GM23338 (cell line): ENCODE results near the gene ZCCHC14. TPM values are rescaled to one million over a fixed set of nuclear protein-coding genes. Genes with fewer than 3 reads are reported as not detected.
"Not testable (repeated sequence)": the region's sequence is repeated elsewhere in the genome, so short reads cannot be mapped to it uniquely, and the experiment has no call there.

Experiments used
- ATAC-seq: fragments of 200-7000 bp; cut with Tn5 transposase; 3 replicates; pipeline ENCODE4 v1.9.1; 2020
- DNase-seq: peaks from one replicate; pipeline ENCODE4 v3.0.0-alpha.2; 2015; ENCODE audit warnings: low spot score
- H2AFZ ChIP-seq: fragments of 200-600 bp; sonication (generic); 2 replicates; pipeline ENCODE4 v1.8.0; 2016; ENCODE audit warnings: antibody characterized with exemption, mild to moderate bottlenecking, moderate library complexity
- H3F3A ChIP-seq: fragments of 200-600 bp; sonication (generic); replicated peaks from 2 replicates; pipeline ENCODE4 v1.8.0; 2017; ENCODE audit warnings: antibody characterized with exemption, mixed run types, low read depth
- H3K27ac ChIP-seq: fragments of 200-600 bp; sonication (generic); 2 replicates; pipeline ENCODE4 v1.6.1; 2016; ENCODE audit warnings: low read depth
- H3K27me3 ChIP-seq: fragments of 200-600 bp; sonication (generic); 2 replicates; pipeline ENCODE4 v1.8.0; 2016; ENCODE audit warnings: mild to moderate bottlenecking, mixed run types, moderate library complexity; ENCODE audit not compliant: insufficient read depth
- H3K36me3 ChIP-seq: fragments of 200-600 bp; sonication (generic); 2 replicates; pipeline ENCODE4 v1.8.0; 2016; ENCODE audit warnings: mild to moderate bottlenecking; ENCODE audit not compliant: insufficient read depth
- H3K4me1 ChIP-seq: fragments of 200-600 bp; sonication (generic); 2 replicates; pipeline ENCODE4 v1.8.0; 2016; ENCODE audit warnings: mild to moderate bottlenecking, moderate library complexity; ENCODE audit not compliant: insufficient read depth
- H3K4me2 ChIP-seq: fragments of 200-600 bp; sonication (generic); 2 replicates; pipeline ENCODE4 v1.7.1; 2017; ENCODE audit warnings: mixed run types
- H3K4me3 ChIP-seq: fragments of 200-600 bp; sonication (generic); 2 replicates; pipeline ENCODE4 v1.6.1; 2016; ENCODE audit warnings: mixed run types
- H3K79me2 ChIP-seq: fragments of 200-600 bp; sonication (generic); replicated peaks from 2 replicates; pipeline ENCODE4 v1.8.0; 2017; ENCODE audit warnings: mild to moderate bottlenecking; ENCODE audit not compliant: insufficient read depth
- H3K9me2 ChIP-seq: fragments of 200-600 bp; sonication (generic); 2 replicates; pipeline ENCODE4 v1.8.0; 2017; ENCODE audit not compliant: insufficient read depth
- H4K20me1 ChIP-seq: fragments of 200-600 bp; sonication (generic); replicated peaks from 2 replicates; pipeline ENCODE4 v1.8.0; 2017; ENCODE audit warnings: mild to moderate bottlenecking; ENCODE audit not compliant: insufficient read depth
- H3K27ac Mint-ChIP-seq: 2 replicates; pipeline ENCODE4 v1.8.0; 2020; ENCODE audit warnings: inconsistent platforms, mild to moderate bottlenecking, moderate library complexity, mixed read lengths
- H3K27me3 Mint-ChIP-seq: 3 replicates; pipeline ENCODE4 v1.8.0; 2022; ENCODE audit warnings: low read depth, mild to moderate bottlenecking, moderate library complexity, mixed read lengths, inconsistent platforms; ENCODE audit not compliant: insufficient read depth, poor library complexity
- H3K36me3 Mint-ChIP-seq: 3 replicates; pipeline ENCODE4 v1.8.0; 2021; ENCODE audit warnings: low read depth, mild to moderate bottlenecking, inconsistent platforms, moderate library complexity, mixed read lengths
- H3K4me1 Mint-ChIP-seq: 3 replicates; pipeline ENCODE4 v1.8.0; 2020; ENCODE audit warnings: mild to moderate bottlenecking, inconsistent platforms, mixed read lengths
- H3K4me3 Mint-ChIP-seq: 3 replicates; pipeline ENCODE4 v1.8.0; 2021; ENCODE audit warnings: moderate library complexity, mild to moderate bottlenecking, inconsistent platforms, mixed read lengths
- H3K9me3 Mint-ChIP-seq: 3 replicates; pipeline ENCODE4 v1.8.0; 2020; ENCODE audit warnings: moderate library complexity, mild to moderate bottlenecking, inconsistent platforms, mixed read lengths
- CREB1 ChIP-seq: fragments of 250-450 bp; sonication (Bioruptor Pico); IDR thresholded peaks from 2 replicates; pipeline ENCODE4 v1.5.0; 2020; ENCODE audit warnings: low read depth, mild to moderate bottlenecking, moderate library complexity
- CTCF ChIP-seq, 2 experiments: fragments of 200-600 bp in 1 of 2; sonication (generic) in 1 of 2; conservative IDR thresholded peaks; 2 replicates each; pipeline versions ENCODE4 v1.5.1 to v1.6.1; 2016 to 2017; ENCODE audit warnings: antibody characterized with exemption in 2 of 2, low read depth in 2 of 2, mild to moderate bottlenecking in 2 of 2, moderate library complexity in 1 of 2
- EZH2 ChIP-seq: fragments of 200-600 bp; sonication (generic); IDR thresholded peaks from one replicate; pipeline ENCODE4 v1.8.0; 2017; ENCODE audit warnings: antibody characterized with exemption, mild to moderate bottlenecking, low read depth; ENCODE audit not compliant: unreplicated experiment
- EZH2phosphoT487 ChIP-seq: fragments of 200-600 bp; sonication (generic); IDR thresholded peaks from one replicate; pipeline ENCODE4 v1.8.1; 2018; ENCODE audit warnings: antibody characterized with exemption; ENCODE audit not compliant: unreplicated experiment
- JUNB ChIP-seq: IDR thresholded peaks from one replicate; pipeline ENCODE4 v1.6.1; 2016; ENCODE audit warnings: antibody characterized with exemption; ENCODE audit not compliant: unreplicated experiment
- NANOG ChIP-seq: IDR thresholded peaks from 2 replicates; pipeline ENCODE4 v1.6.1; 2016; ENCODE audit warnings: antibody characterized with exemption, borderline replicate concordance
- POLR2AphosphoS5 ChIP-seq: IDR thresholded peaks from 2 replicates; pipeline ENCODE4 v1.6.1; 2016; ENCODE audit warnings: antibody characterized with exemption, low read depth
- REST ChIP-seq: IDR thresholded peaks from one replicate; pipeline ENCODE4 v1.6.1; 2018; ENCODE audit warnings: antibody characterized with exemption; ENCODE audit not compliant: unreplicated experiment
- ZNF114 ChIP-seq: fragments of 250-450 bp; sonication (Bioruptor Pico); IDR thresholded peaks from 2 replicates; pipeline ENCODE4 v1.5.0; 2020; ENCODE audit warnings: mild to moderate bottlenecking, moderate library complexity
- ZNF462 ChIP-seq: fragments of 250-450 bp; sonication (Bioruptor Pico); IDR thresholded peaks from 2 replicates; pipeline ENCODE4 v1.5.0; 2020; ENCODE audit warnings: mild to moderate bottlenecking, moderate library complexity
- polyA plus RNA-seq: library from polyadenylated mRNA; unstranded; fragments of >200 nt; fragmentation: Nextera tagmentation; extraction: Ambion mirVana; gene quantifications from 2 replicates; pipeline ENCODE4 v1.2.1, GENCODE V29; 2016
- total RNA-seq: library from RNA; depleted of rRNA; stranded (reverse); fragments of >200 nt; shearing (Covaris generic); gene quantifications from 2 replicates; pipeline ENCODE4 v1.2.3, GENCODE V29; 2014

ZCCHC14 gene
- total and polyA plus RNA-seq, 2 experiments from 2014 or later, result 6.8 to 22.4 TPM

- H3K36me3 ChIP-seq, ATAC-seq, H3K4me2 ChIP-seq, H3K27ac ChIP-seq, DNase-seq, H3K27me3 ChIP-seq, H3K9me3 Mint-ChIP-seq, H3K9me2 ChIP-seq, H3K4me3 Mint-ChIP-seq, H2AFZ ChIP-seq, H3K27ac Mint-ChIP-seq, H3K36me3 Mint-ChIP-seq, H3K4me3 ChIP-seq: not testable (repeated sequence)
- Histone ChIP-seq H3K4me1 (peaks cover 26% of the 10 kb centered on the region), H3K79me2 (peaks cover 20% of the 10 kb centered on the region), H4K20me1 (peaks cover 16% of the 10 kb centered on the region), H3F3A (0 out of 2 replicates have a peak, but pooled peaks cover 11% of the 10 kb centered on the region)
- H3K4me1 Mint-ChIP-seq, result peaks cover 39% of the 10 kb centered on the region
- peaks cover 19% of the 10 kb centered on the region for H3K27me3 Mint-ChIP-seq
These were observed 102.9 kb downstream of the ZCCHC14 start for GRCh38 chr16:87389914-87390313.

GRCh38 chr16:87389245-87389644 lies 103.6 kb downstream of the ZCCHC14 start:
- no peak for DNase-seq
- Mint-ChIP-seq H3K4me3 (no peak overlapping the region; the same call in 2 of the 3 replicates), H3K27ac (0 out of 2 replicates have a peak overlapping the region, but pooled peaks have one; percentile 50), H3K4me1 (peaks cover 34% of the 10 kb centered on the region), H3K27me3 (peaks cover 23% of the 10 kb centered on the region), H3K36me3 (no peaks in the 10 kb centered on the region; the same call in 2 of the 3 replicates), H3K9me3 (no peaks in the 10 kb centered on the region)
- TF ChIP-seq REST (no peak), CTCF (conservative IDR thresholded peaks at IDR 0.05; ENCODE audit: low read depth in 2 of 2) (no peak), EZH2phosphoT487 (no peak), POLR2AphosphoS5 (no peak), EZH2 (no peak), JUNB (no peak), CREB1 (CRISPR knock-in tag) (no peak), NANOG (no peak), ZNF114 (CRISPR knock-in tag) (no peak), ZNF462 (CRISPR knock-in tag) (no peak)
- H3K4me2 ChIP-seq, result no peak overlapping the region
- H4K20me1 ChIP-seq, result peaks cover 11% of the 10 kb centered on the region
- H3K27me3 ChIP-seq, result no peaks in the 10 kb centered on the region
- no peak overlapping the region for H3K27ac ChIP-seq
- H3K4me1 ChIP-seq, result peaks cover 25% of the 10 kb centered on the region
- no peak overlapping the region for H2AFZ ChIP-seq
- ATAC-seq, result no peak
- peaks cover 13% of the 10 kb centered on the region for H3K79me2 ChIP-seq
- no peak overlapping the region for H3K4me3 ChIP-seq
- no peaks in the 10 kb centered on the region for H3K36me3 ChIP-seq
- H3K9me2 ChIP-seq, result no peaks in the 10 kb centered on the region
- 0 out of 2 replicates have a peak, but pooled peaks cover 17% of the 10 kb centered on the region for H3F3A ChIP-seq
